ENCODE results near the gene AQP12A.

The AQP12A gene

DNA sequence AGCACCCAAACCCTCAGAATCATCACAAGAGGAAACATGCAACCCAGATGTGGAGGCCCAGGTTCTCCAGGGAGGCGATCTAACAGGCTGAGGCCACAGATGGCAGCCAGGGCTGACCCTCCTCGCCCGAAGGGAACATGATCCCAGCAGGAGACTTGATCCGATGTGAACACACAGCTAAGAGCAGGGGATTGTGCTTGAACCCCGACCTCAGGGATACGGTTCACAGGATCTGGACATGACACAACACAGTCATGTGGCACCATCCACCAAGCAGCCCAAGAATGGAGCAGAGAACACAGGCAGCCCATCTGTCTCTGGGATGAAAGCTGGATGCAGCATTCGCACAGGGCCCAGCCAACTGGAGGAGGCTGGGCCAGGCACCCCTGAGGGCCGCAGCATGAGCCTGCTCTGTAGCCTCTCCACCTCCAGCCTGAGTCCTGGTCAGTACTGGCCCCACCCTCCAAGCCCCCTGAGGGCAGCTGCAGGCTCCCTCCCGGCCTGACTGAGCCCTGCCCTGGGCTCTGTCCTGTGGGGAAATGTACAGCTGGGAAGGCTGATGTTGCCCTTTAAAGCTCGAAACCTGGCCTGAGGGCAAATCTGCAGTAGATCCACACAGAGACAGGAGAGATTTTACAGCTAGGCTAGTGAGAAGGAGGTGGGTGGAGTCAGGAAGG is 39.0 kb downstream of the AQP12A start:
- H4K20me1 ChIP-seq (ENCODE audit: insufficient read depth): no peaks in the 10 kb centered on the region
- no peak overlapping the region for H3K4me2 ChIP-seq
- H2AFZ ChIP-seq (ENCODE audit: low read depth): no peak overlapping the region
- no peak overlapping the region for H3K4me3 ChIP-seq (IDR thresholded peaks at IDR 0.05; ENCODE audit: insufficient read depth, low read depth, low read length)
- no peak overlapping the region for H3K27ac ChIP-seq
- H3K9ac ChIP-seq: no peak overlapping the region
- no peaks in the 10 kb centered on the region for H3K79me2 ChIP-seq (ENCODE audit: insufficient read depth, low read depth)
- H3K27me3 ChIP-seq (ENCODE audit: insufficient read depth, low read depth): peaks cover 19% of the 10 kb centered on the region; the same call in 1 of the 2 replicates
- H3K4me1 ChIP-seq (ENCODE audit: low read depth, poor library complexity, severe bottlenecking): no peaks in the 10 kb centered on the region
- TF ChIP-seq, protein P1, sequence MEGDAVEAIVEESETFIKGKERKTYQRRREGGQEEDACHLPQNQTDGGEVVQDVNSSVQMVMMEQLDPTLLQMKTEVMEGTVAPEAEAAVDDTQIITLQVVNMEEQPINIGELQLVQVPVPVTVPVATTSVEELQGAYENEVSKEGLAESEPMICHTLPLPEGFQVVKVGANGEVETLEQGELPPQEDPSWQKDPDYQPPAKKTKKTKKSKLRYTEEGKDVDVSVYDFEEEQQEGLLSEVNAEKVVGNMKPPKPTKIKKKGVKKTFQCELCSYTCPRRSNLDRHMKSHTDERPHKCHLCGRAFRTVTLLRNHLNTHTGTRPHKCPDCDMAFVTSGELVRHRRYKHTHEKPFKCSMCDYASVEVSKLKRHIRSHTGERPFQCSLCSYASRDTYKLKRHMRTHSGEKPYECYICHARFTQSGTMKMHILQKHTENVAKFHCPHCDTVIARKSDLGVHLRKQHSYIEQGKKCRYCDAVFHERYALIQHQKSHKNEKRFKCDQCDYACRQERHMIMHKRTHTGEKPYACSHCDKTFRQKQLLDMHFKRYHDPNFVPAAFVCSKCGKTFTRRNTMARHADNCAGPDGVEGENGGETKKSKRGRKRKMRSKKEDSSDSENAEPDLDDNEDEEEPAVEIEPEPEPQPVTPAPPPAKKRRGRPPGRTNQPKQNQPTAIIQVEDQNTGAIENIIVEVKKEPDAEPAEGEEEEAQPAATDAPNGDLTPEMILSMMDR (conservative IDR thresholded peaks at IDR 0.05; ENCODE audit: low read depth, low read length): no peak
- H3K36me3 ChIP-seq (ENCODE audit: insufficient read depth): no peaks in the 10 kb centered on the region

DNA sequence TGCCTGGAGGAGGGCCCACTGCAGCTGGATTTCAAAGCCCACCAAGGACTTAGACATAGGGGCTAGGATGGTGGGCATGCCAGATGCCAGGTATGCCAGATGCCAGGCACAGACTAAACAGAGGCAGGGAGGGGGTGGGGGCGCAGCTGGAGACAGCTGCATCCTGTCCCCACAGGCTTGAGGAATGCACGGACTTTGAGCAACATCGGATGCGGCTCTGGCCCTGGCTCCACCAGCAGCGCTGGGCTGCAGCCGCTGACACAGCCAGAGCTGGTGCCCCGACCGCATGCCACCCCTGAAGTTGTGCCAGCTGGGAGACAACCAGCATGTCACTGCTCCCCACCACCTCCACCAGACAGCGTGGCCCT is 39.5 kb downstream of the AQP12A start:
- Histone ChIP-seq H3K4me2 (no peak overlapping the region), H3K36me3 (ENCODE audit: insufficient read depth) (no peaks in the 10 kb centered on the region), H4K20me1 (ENCODE audit: insufficient read depth) (no peaks in the 10 kb centered on the region), H3K4me3 (IDR thresholded peaks at IDR 0.05; ENCODE audit: insufficient read depth, low read depth, low read length) (no peak overlapping the region), H3K79me2 (ENCODE audit: insufficient read depth, low read depth) (no peaks in the 10 kb centered on the region), H3K4me1 (ENCODE audit: low read depth, poor library complexity, severe bottlenecking) (no peaks in the 10 kb centered on the region), H3K27ac (no peak overlapping the region), H3K27me3 (ENCODE audit: insufficient read depth, low read depth) (peaks cover 18% of the 10 kb centered on the region; the same call in 1 of the 2 replicates), H2AFZ (ENCODE audit: low read depth) (no peak overlapping the region), H3K9ac (no peak overlapping the region)
- TF ChIP-seq, protein P1 (conservative IDR thresholded peaks at IDR 0.05; ENCODE audit: low read depth, low read length): no peak

DNA sequence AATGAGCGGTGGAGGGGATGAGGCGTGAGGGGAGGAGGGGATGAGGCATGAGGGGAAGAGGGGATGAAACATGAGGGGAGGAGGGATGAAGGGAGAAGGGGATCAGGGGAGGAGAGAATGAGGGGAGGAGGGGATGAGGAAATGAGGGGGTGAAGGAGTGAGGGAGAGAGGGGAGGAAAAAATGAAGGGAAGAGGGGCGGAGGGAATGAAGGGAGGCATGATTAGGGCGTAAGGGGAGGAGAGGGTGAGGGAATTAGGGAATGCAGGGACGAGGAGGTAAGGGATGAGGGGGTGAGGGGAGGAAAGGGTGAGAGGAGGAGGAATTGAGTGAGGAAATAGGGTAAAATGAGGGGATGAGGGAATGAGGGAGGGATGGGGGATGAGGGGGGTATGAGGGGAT is 40.5 kb downstream of the AQP12A start:
- no peaks in the 10 kb centered on the region for H3K79me2 ChIP-seq (ENCODE audit: insufficient read depth, low read depth)
- no peak overlapping the region for H3K4me2 ChIP-seq
- TF ChIP-seq, protein P1 (conservative IDR thresholded peaks at IDR 0.05; ENCODE audit: low read depth, low read length): no peak
- H3K27ac ChIP-seq: no peak overlapping the region
- H3K4me1 ChIP-seq (ENCODE audit: low read depth, poor library complexity, severe bottlenecking): no peaks in the 10 kb centered on the region
- no peak overlapping the region for H3K9ac ChIP-seq
- H3K36me3 ChIP-seq (ENCODE audit: insufficient read depth): no peaks in the 10 kb centered on the region
- H3K4me3 ChIP-seq (IDR thresholded peaks at IDR 0.05; ENCODE audit: insufficient read depth, low read depth, low read length): no peak overlapping the region
- H4K20me1 ChIP-seq (ENCODE audit: insufficient read depth): no peaks in the 10 kb centered on the region
- H2AFZ ChIP-seq (ENCODE audit: low read depth): no peak overlapping the region
- peaks cover 15% of the 10 kb centered on the region; the same call in 1 of the 2 replicates for H3K27me3 ChIP-seq (ENCODE audit: insufficient read depth, low read depth)

DNA sequence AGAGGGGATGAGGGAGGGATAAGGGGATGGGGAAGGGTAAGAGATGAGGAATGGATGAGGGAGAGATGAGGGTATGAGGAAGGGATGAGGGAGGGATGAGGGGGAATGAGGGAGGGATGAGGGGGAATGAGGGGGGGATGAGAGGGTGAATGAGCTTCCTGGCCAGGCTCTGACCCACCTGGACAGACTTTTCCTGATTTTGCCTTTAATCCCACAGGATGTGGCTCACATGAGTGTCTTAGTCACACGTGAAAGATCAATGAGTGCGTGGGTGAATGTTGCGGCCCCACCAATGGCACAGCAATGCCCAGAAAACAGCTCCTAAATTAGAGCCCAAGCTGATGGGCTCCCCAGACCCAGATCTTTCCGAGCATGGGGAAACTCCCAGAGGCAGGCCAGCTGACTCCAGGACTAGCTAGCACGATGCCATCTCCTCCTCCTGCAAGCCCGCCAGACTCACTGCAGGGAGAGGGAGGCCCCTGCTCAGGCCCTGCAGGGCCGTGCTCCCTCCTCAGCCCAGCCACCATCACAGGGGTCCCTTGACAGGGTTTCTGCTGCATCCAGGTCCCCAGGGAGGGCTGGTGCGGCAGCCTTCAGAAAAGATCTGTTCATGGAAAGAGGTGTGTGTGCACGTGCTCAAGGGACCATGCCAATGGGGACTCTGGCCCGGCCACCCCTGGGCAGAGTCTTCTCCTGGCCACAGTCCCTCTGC is 41.4 kb downstream of the AQP12A start:
- Histone ChIP-seq H2AFZ (ENCODE audit: low read depth) (no peak overlapping the region), H3K36me3 (ENCODE audit: insufficient read depth) (no peaks in the 10 kb centered on the region), H4K20me1 (ENCODE audit: insufficient read depth) (no peaks in the 10 kb centered on the region), H3K27me3 (ENCODE audit: insufficient read depth, low read depth) (peaks cover 17% of the 10 kb centered on the region; the same call in 1 of the 2 replicates), H3K4me1 (ENCODE audit: low read depth, poor library complexity, severe bottlenecking) (no peaks in the 10 kb centered on the region), H3K9ac (no peak overlapping the region), H3K27ac (no peak overlapping the region), H3K79me2 (ENCODE audit: insufficient read depth, low read depth) (no peaks in the 10 kb centered on the region), H3K4me2 (no peak overlapping the region), H3K4me3 (IDR thresholded peaks at IDR 0.05; ENCODE audit: insufficient read depth, low read depth, low read length) (no peak overlapping the region)
- TF ChIP-seq, protein P1 (conservative IDR thresholded peaks at IDR 0.05; ENCODE audit: low read depth, low read length): no peak
